ENCODE results near the gene SEL1L2.

SEL1L2 gene

DNA sequence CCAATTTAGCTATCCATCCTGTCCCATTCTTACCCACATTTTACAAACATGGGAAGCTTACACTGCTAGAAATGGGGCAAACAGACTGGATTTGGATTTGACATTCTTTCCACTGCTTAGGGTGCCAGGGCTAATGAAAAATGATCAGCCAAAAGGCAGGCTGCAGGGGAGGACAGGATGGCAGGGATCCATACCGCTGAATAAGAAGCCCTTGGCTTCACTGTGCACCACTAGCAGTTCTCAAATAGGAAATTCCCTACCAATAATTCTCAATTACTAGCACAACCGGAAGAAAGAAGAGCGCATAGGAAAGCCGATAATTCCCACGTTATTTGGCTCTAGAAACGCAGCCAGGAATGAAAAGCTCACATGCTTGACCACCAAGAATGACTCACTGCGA lies 132.5 kb downstream of the SEL1L2 start:
- Histone ChIP-seq H3K9ac (ENCODE audit: low read depth in 1 of 2, low read length in 2 of 2) (no peak overlapping the region), H3K27me3 (ENCODE audit: control insufficient read depth in 2 of 2, insufficient read depth in 2 of 2, low read length in 2 of 2) (no peaks in the 10 kb centered on the region), H3K4me1 (ENCODE audit: control insufficient read depth in 2 of 2, insufficient read depth in 2 of 2, low read length in 2 of 2) (no peaks in the 10 kb centered on the region), H3K4me3 (ENCODE audit: low read length in 2 of 2) (no peak overlapping the region), H3K9me3 (ENCODE audit: control insufficient read depth in 2 of 2, low read length in 2 of 2) (no peaks in the 10 kb centered on the region), H3K27ac (ENCODE audit: low read depth in 2 of 2, low read length in 2 of 2) (no peak overlapping the region), H3K36me3 (ENCODE audit: control insufficient read depth in 2 of 2, insufficient read depth in 2 of 2, low read length in 2 of 2) (no peaks in the 10 kb centered on the region)

GRCh38 chr20:13857304-13857703 lies 133.1 kb downstream of the SEL1L2 start:
- Histone ChIP-seq H3K36me3 (ENCODE audit: control insufficient read depth in 2 of 2, insufficient read depth in 2 of 2, low read length in 2 of 2) (no peaks in the 10 kb centered on the region), H3K4me1 (ENCODE audit: control insufficient read depth in 2 of 2, insufficient read depth in 2 of 2, low read length in 2 of 2) (no peaks in the 10 kb centered on the region), H3K9ac (ENCODE audit: low read depth in 1 of 2, low read length in 2 of 2) (no peak overlapping the region), H3K4me3 (ENCODE audit: low read length in 2 of 2) (no peak overlapping the region), H3K9me3 (ENCODE audit: control insufficient read depth in 2 of 2, low read length in 2 of 2) (no peaks in the 10 kb centered on the region), H3K27me3 (ENCODE audit: control insufficient read depth in 2 of 2, insufficient read depth in 2 of 2, low read length in 2 of 2) (no peaks in the 10 kb centered on the region), H3K27ac (ENCODE audit: low read depth in 2 of 2, low read length in 2 of 2) (no peak overlapping the region)

GRCh38 chr20:13856354-13856753 lies 134.1 kb downstream of the SEL1L2 start:
- no peaks in the 10 kb centered on the region for H3K9me3 ChIP-seq (ENCODE audit: control insufficient read depth in 2 of 2, low read length in 2 of 2)
- H3K9ac ChIP-seq (ENCODE audit: low read depth in 1 of 2, low read length in 2 of 2): no peak overlapping the region
- no peak overlapping the region for H3K27ac ChIP-seq (ENCODE audit: low read depth in 2 of 2, low read length in 2 of 2)
- H3K4me1 ChIP-seq (ENCODE audit: control insufficient read depth in 2 of 2, insufficient read depth in 2 of 2, low read length in 2 of 2): no peaks in the 10 kb centered on the region
- H3K36me3 ChIP-seq (ENCODE audit: control insufficient read depth in 2 of 2, insufficient read depth in 2 of 2, low read length in 2 of 2): no peaks in the 10 kb centered on the region
- no peaks in the 10 kb centered on the region for H3K27me3 ChIP-seq (ENCODE audit: control insufficient read depth in 2 of 2, insufficient read depth in 2 of 2, low read length in 2 of 2)
- no peak overlapping the region for H3K4me3 ChIP-seq (ENCODE audit: low read length in 2 of 2)

DNA sequence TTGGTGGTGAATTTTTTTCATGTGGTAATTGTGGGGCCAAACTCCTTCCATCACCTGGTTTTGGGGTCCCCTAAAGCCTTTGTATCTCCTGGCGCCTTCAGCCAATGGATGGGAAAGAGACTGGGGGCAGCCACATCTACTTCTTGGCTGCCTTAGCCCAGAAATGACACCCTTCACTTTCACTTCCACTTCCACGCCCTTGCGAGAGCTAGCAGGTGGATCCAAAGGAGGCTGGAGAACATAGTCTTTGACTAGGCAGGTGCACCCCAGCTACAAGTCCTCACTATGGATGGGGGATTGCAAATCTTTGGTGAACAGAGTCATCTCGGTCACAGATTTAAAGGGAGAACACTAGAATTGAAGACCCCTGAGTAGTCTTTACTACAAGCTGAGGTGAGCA lies 134.8 kb downstream of the SEL1L2 start:
- no peaks in the 10 kb centered on the region for H3K36me3 ChIP-seq (ENCODE audit: control insufficient read depth in 2 of 2, insufficient read depth in 2 of 2, low read length in 2 of 2)
- no peak overlapping the region for H3K9ac ChIP-seq (ENCODE audit: low read depth in 1 of 2, low read length in 2 of 2)
- no peak overlapping the region for H3K27ac ChIP-seq (ENCODE audit: low read depth in 2 of 2, low read length in 2 of 2)
- H3K27me3 ChIP-seq (ENCODE audit: control insufficient read depth in 2 of 2, insufficient read depth in 2 of 2, low read length in 2 of 2): no peaks in the 10 kb centered on the region
- no peak overlapping the region for H3K4me3 ChIP-seq (ENCODE audit: low read length in 2 of 2)
- no peaks in the 10 kb centered on the region for H3K9me3 ChIP-seq (ENCODE audit: control insufficient read depth in 2 of 2, low read length in 2 of 2)
- no peaks in the 10 kb centered on the region for H3K4me1 ChIP-seq (ENCODE audit: control insufficient read depth in 2 of 2, insufficient read depth in 2 of 2, low read length in 2 of 2)

DNA sequence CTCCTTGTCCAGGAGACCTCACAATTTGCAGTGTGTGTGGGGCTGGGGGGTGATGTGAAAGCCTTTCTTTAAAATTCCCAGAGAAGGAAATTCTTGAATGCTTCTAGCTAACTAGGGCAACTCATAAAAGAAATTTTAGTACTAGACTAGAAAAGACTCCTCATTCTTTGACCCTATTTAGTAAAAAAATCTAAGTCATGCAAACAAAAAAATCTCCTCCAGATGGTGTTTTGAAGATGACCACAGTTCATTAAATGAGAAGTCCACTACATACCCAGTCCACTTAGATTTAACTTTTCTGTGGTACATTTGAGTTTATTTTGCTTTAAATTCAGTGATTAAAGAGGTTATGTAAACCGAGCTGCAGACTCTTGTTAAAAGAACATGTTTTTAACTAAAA lies 138.1 kb downstream of the SEL1L2 start:
- Histone ChIP-seq H3K9ac (ENCODE audit: low read depth in 1 of 2, low read length in 2 of 2) (no peak overlapping the region), H3K4me1 (ENCODE audit: control insufficient read depth in 2 of 2, insufficient read depth in 2 of 2, low read length in 2 of 2) (no peaks in the 10 kb centered on the region), H3K9me3 (ENCODE audit: control insufficient read depth in 2 of 2, low read length in 2 of 2) (no peaks in the 10 kb centered on the region), H3K4me3 (ENCODE audit: low read length in 2 of 2) (no peak overlapping the region), H3K27me3 (ENCODE audit: control insufficient read depth in 2 of 2, insufficient read depth in 2 of 2, low read length in 2 of 2) (no peaks in the 10 kb centered on the region), H3K36me3 (ENCODE audit: control insufficient read depth in 2 of 2, insufficient read depth in 2 of 2, low read length in 2 of 2) (no peaks in the 10 kb centered on the region), H3K27ac (ENCODE audit: low read depth in 2 of 2, low read length in 2 of 2) (peak overlapping the region in 1 of 2 donors; percentile 35)

DNA sequence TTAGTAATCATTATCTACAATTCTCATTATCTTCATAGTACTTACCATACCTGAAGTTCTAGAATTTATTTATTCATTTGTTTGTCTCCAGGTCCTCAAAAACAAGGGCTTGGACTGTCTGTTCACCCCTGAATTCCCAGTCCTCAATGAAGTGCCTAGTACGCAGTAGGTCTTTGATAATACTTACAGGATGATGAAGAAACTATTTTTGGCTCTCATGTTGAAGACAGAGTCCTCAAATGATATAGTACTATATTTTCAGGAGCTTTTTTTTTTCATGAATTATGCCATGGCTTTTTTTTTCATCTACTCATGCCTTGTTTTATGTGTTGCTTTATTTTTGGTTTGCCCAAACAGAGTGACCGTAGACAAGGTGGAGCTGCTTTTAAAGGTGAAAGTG lies 139.1 kb downstream of the SEL1L2 start:
- H3K27ac ChIP-seq (ENCODE audit: low read depth in 2 of 2, low read length in 2 of 2): peak overlapping the region in 1 of 2 donors; percentile 15

GRCh38 chr20:13844296-13844695 lies 146.1 kb downstream of the SEL1L2 start:
- Histone ChIP-seq H3K27me3 (ENCODE audit: control insufficient read depth in 2 of 2, insufficient read depth in 2 of 2, low read length in 2 of 2) (no peaks in the 10 kb centered on the region), H3K4me1 (ENCODE audit: control insufficient read depth in 2 of 2, insufficient read depth in 2 of 2, low read length in 2 of 2) (no peaks in the 10 kb centered on the region), H3K9me3 (ENCODE audit: control insufficient read depth in 2 of 2, low read length in 2 of 2) (no peaks in the 10 kb centered on the region), H3K9ac (ENCODE audit: low read depth in 1 of 2, low read length in 2 of 2) (no peak overlapping the region), H3K36me3 (ENCODE audit: control insufficient read depth in 2 of 2, insufficient read depth in 2 of 2, low read length in 2 of 2) (no peaks in the 10 kb centered on the region), H3K4me3 (ENCODE audit: low read length in 2 of 2) (no peak overlapping the region), H3K27ac (ENCODE audit: low read depth in 2 of 2, low read length in 2 of 2) (no peak overlapping the region)

More for the DNA sequence above, 139.1 kb downstream of the SEL1L2 start:
- no peaks in the 10 kb centered on the region for H3K4me1 ChIP-seq (ENCODE audit: control insufficient read depth in 2 of 2, insufficient read depth in 2 of 2, low read length in 2 of 2)
- H3K36me3 ChIP-seq (ENCODE audit: control insufficient read depth in 2 of 2, insufficient read depth in 2 of 2, low read length in 2 of 2): no peaks in the 10 kb centered on the region
- H3K4me3 ChIP-seq (ENCODE audit: low read length in 2 of 2): no peak overlapping the region
- H3K9me3 ChIP-seq (ENCODE audit: control insufficient read depth in 2 of 2, low read length in 2 of 2): no peaks in the 10 kb centered on the region
- no peaks in the 10 kb centered on the region for H3K27me3 ChIP-seq (ENCODE audit: control insufficient read depth in 2 of 2, insufficient read depth in 2 of 2, low read length in 2 of 2)
- no peak overlapping the region for H3K9ac ChIP-seq (ENCODE audit: low read depth in 1 of 2, low read length in 2 of 2)

DNA sequence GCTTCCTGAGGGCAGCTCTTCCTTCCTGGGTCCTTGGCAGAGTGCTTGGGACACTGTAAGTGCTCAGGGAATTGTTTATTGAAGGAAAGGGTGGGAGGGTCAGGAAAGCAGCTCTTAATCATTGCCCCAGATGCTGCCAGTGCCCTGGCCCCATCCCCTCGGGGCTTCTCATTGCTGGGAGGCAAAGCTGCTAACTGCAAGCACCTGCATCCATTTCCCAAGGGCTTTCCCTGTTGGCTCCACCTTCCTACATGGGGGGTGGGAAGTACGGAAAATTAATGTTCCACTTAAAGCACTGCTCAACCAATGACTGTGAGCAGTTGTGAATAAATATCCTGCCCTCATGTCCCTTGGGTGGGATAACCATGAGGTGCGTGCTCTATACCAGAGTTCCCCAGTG lies 149.2 kb downstream of the SEL1L2 start:
- no peak overlapping the region for H3K9ac ChIP-seq (ENCODE audit: low read depth in 1 of 2, low read length in 2 of 2)
- no peaks in the 10 kb centered on the region for H3K4me1 ChIP-seq (ENCODE audit: control insufficient read depth in 2 of 2, insufficient read depth in 2 of 2, low read length in 2 of 2)
- H3K27me3 ChIP-seq (ENCODE audit: control insufficient read depth in 2 of 2, insufficient read depth in 2 of 2, low read length in 2 of 2): no peaks in the 10 kb centered on the region
- no peaks in the 10 kb centered on the region for H3K36me3 ChIP-seq (ENCODE audit: control insufficient read depth in 2 of 2, insufficient read depth in 2 of 2, low read length in 2 of 2)
- H3K9me3 ChIP-seq (ENCODE audit: control insufficient read depth in 2 of 2, low read length in 2 of 2): no peaks in the 10 kb centered on the region
- H3K27ac ChIP-seq (ENCODE audit: low read depth in 2 of 2, low read length in 2 of 2): no peak overlapping the region
- no peak overlapping the region for H3K4me3 ChIP-seq (ENCODE audit: low read length in 2 of 2)

- Histone ChIP-seq H3K27ac (ENCODE audit: low read depth in 2 of 2, low read length in 2 of 2) (no peak overlapping the region), H3K4me1 (ENCODE audit: control insufficient read depth in 2 of 2, insufficient read depth in 2 of 2, low read length in 2 of 2) (no peaks in the 10 kb centered on the region), H3K4me3 (ENCODE audit: low read length in 2 of 2) (no peak overlapping the region), H3K27me3 (ENCODE audit: control insufficient read depth in 2 of 2, insufficient read depth in 2 of 2, low read length in 2 of 2) (no peaks in the 10 kb centered on the region), H3K9me3 (ENCODE audit: control insufficient read depth in 2 of 2, low read length in 2 of 2) (no peaks in the 10 kb centered on the region), H3K36me3 (ENCODE audit: control insufficient read depth in 2 of 2, insufficient read depth in 2 of 2, low read length in 2 of 2) (no peaks in the 10 kb centered on the region), H3K9ac (ENCODE audit: low read depth in 1 of 2, low read length in 2 of 2) (no peak overlapping the region)
These were observed 150.3 kb downstream of the SEL1L2 start for GRCh38 chr20:13840093-13840465.

GRCh38 chr20:13839421-13840092 lies 150.9 kb downstream of the SEL1L2 start:
- H3K4me1 ChIP-seq (ENCODE audit: control insufficient read depth in 2 of 2, insufficient read depth in 2 of 2, low read length in 2 of 2): no peaks in the 10 kb centered on the region

DNA sequence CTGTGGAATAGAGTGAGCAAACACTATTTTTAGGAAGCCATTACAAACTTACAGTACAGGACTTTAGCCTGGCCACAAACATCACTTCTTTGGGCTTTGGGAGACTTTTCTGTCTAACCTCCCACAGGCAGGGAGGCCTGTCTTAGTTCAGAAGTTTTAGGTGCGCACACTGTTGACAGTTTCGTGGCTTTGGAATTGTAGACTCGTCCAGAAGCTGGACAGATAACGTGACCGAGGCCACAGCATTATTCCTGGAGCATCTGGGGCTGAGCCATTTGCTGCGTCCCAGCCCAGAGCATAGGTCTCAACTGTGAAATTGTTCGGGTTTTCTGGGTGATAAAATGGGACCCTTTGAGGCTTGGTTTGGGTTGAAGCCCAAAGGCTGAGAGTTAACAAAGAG lies 151.8 kb downstream of the SEL1L2 start:
- Histone ChIP-seq H3K36me3 (ENCODE audit: control insufficient read depth in 2 of 2, insufficient read depth in 2 of 2, low read length in 2 of 2) (no peaks in the 10 kb centered on the region), H3K4me1 (ENCODE audit: control insufficient read depth in 2 of 2, insufficient read depth in 2 of 2, low read length in 2 of 2) (no peaks in the 10 kb centered on the region), H3K9me3 (ENCODE audit: control insufficient read depth in 2 of 2, low read length in 2 of 2) (no peaks in the 10 kb centered on the region), H3K9ac (ENCODE audit: low read depth in 1 of 2, low read length in 2 of 2) (no peak overlapping the region), H3K27ac (ENCODE audit: low read depth in 2 of 2, low read length in 2 of 2) (no peak overlapping the region), H3K4me3 (ENCODE audit: low read length in 2 of 2) (no peak overlapping the region), H3K27me3 (ENCODE audit: control insufficient read depth in 2 of 2, insufficient read depth in 2 of 2, low read length in 2 of 2) (no peaks in the 10 kb centered on the region)

More at GRCh38 chr20:13839421-13840092, 150.9 kb downstream of the SEL1L2 start:
- Histone ChIP-seq H3K4me3 (ENCODE audit: low read length in 2 of 2) (no peak overlapping the region), H3K9me3 (ENCODE audit: control insufficient read depth in 2 of 2, low read length in 2 of 2) (no peaks in the 10 kb centered on the region), H3K9ac (ENCODE audit: low read depth in 1 of 2, low read length in 2 of 2) (no peak overlapping the region), H3K36me3 (ENCODE audit: control insufficient read depth in 2 of 2, insufficient read depth in 2 of 2, low read length in 2 of 2) (no peaks in the 10 kb centered on the region), H3K27ac (ENCODE audit: low read depth in 2 of 2, low read length in 2 of 2) (no peak overlapping the region), H3K27me3 (ENCODE audit: control insufficient read depth in 2 of 2, insufficient read depth in 2 of 2, low read length in 2 of 2) (no peaks in the 10 kb centered on the region)

Measured in mucosa of rectum (tissue), 2 donors.